ENCODE data around the gene PRC1.

Gene PRC1

GRCh38 chr15:90989040-90989768 is 5.1 kb downstream of the PRC1 start:
- no peak for DNase-seq

- DNase-seq: no peak
Observed at GRCh38 chr15:90988296-90988695, 6.0 kb downstream of the PRC1 start.

- no peak for DNase-seq
Observed at GRCh38 chr15:90987561-90988141, 6.7 kb downstream of the PRC1 start.

- no peak for DNase-seq
Observed at GRCh38 chr15:90986790-90987507, 7.4 kb downstream of the PRC1 start.

GRCh38 chr15:90982135-90982534 is 12.2 kb downstream of the PRC1 start:
- no peak for DNase-seq

- DNase-seq: no peak
Observed at GRCh38 chr15:90981681-90982080, 12.7 kb downstream of the PRC1 start.

GRCh38 chr15:90979582-90979981 is 14.8 kb downstream of the PRC1 start:
- no peak for DNase-seq

- no peak for DNase-seq
Observed at GRCh38 chr15:90974216-90974615, 20.1 kb downstream of the PRC1 start.

- DNase-seq: no peak
Observed at GRCh38 chr15:90972133-90972532, 22.2 kb downstream of the PRC1 start.

- DNase-seq: no peak
Observed at GRCh38 chr15:90970274-90970673, 24.1 kb downstream of the PRC1 start.

- no peak for DNase-seq
Observed at GRCh38 chr15:90968434-90968833, 25.9 kb downstream of the PRC1 start.

- no peak for DNase-seq
Observed at GRCh38 chr15:90967206-90967605, 27.1 kb downstream of the PRC1 start.

GRCh38 chr15:90966262-90966661 is 28.1 kb downstream of the PRC1 start:
- DNase-seq: no peak

GRCh38 chr15:90962021-90962420 is 32.3 kb downstream of the PRC1 start:
- DNase-seq: no peak

GRCh38 chr15:90960298-90961091 is 33.8 kb downstream of the PRC1 start:
- DNase-seq: no peak

- no peak for DNase-seq
Observed at GRCh38 chr15:90959894-90960293, 34.4 kb downstream of the PRC1 start.

- DNase-seq: no peak
Observed at GRCh38 chr15:90959028-90959595, 35.2 kb downstream of the PRC1 start.

- no peak for DNase-seq
Observed at GRCh38 chr15:90957791-90958190, 36.5 kb downstream of the PRC1 start.

GRCh38 chr15:90957031-90957790 is 37.1 kb downstream of the PRC1 start:
- no peak for DNase-seq

- DNase-seq: peak; percentile 8 to 70 (median 45)
Observed at GRCh38 chr15:90956274-90957030, 37.9 kb downstream of the PRC1 start.

- no peak for DNase-seq
Observed at GRCh38 chr15:90955624-90956273, 38.6 kb downstream of the PRC1 start.

All from activated naive CD4-positive, alpha-beta T cell (primary cell).